ENCODE data around the gene SAMD8. TPM values are rescaled to one million over a fixed set of nuclear protein-coding genes. Genes with fewer than 3 reads are reported as not detected.
"Not testable (repeated sequence)": the region's sequence is repeated elsewhere in the genome, so short reads cannot be mapped to it uniquely, and the experiment has no call there.

SAMD8 gene
- total RNA-seq, 1 experiment from 2014 or later, result 8.0 TPM

DNA sequence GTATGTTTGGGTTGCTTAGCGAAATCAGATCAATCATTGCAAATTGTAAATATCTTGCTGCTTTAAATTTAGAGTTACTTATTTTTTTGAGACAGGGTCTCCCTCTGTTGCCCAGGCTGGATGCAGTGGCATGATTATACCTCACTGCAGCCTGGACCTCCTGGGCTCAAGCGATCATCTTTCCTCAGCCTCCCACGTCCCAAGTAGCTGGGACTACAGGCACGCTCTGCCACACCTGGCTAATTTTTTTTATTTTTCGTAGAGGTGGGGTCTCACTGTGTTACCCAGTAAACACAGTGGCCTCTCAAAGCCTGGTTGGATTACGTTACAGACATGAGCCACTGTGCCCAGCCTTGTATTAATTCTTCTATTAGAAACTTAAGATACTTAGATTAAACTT is 100.9 kb downstream of the SAMD8 start:
- no peak for DNase-seq (ENCODE audit: low spot score)

DNA sequence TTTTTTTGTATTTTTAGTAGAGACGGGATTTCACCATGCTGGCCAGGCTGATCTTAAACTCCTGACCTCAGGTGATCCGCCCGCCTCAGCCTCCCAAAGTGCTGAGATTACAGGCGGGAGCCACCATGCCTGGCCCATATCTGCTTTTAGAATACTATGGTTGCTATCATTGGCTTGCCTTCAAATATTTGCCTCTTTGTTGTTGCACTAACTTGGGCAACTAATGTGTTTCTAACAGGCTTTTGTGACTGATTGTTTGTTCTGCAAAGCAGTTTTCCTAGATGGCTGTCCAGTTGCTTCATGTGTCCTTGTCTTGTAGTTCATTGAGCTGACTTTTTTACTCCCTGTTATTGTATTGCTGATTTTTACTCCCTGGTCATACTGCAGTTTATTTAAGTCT is 108.8 kb downstream of the SAMD8 start:
- DNase-seq (ENCODE audit: low spot score), result no peak

DNA sequence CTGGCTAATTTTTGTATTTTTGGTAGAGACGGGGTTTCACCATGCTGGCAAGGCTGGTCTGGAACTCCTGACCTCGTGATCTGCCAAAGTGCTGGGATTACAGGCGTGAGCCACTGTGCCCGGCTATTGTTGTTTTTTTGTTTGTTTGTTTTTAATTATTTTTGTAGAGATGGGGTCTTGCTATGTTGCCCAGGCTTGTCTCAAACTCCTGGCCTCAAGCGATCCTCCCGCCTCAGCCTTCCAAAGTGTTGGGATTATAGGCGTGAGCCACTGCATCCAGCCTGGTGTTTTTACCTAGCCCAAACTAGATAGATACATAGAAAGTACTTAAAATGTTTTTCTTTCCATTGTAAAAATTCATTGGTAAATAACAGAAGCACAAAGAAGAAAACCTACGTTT is 110.0 kb downstream of the SAMD8 start:
- DNase-seq (ENCODE audit: low spot score), result not testable (repeated sequence)

DNA sequence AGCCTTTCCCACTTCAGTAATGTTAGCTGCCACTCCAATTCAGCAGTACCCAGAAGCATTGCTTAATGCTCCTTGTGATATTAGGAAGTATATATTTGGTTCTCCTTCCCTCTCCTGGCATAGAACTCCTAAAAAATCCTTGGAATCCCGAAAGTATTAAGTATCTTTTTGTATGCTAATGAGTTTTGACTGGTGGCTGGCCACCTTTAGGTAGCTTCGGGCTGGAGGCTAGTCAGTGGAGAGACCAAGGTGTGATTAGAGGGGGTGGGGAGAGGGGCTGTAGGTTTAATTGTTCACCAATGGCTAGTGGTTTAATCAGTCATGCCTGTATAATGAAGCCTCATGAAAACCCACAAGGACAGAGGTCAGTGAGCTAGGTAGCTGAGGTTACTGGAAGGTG is 112.1 kb downstream of the SAMD8 start:
- DNase-seq (ENCODE audit: low spot score), result no peak

DNA sequence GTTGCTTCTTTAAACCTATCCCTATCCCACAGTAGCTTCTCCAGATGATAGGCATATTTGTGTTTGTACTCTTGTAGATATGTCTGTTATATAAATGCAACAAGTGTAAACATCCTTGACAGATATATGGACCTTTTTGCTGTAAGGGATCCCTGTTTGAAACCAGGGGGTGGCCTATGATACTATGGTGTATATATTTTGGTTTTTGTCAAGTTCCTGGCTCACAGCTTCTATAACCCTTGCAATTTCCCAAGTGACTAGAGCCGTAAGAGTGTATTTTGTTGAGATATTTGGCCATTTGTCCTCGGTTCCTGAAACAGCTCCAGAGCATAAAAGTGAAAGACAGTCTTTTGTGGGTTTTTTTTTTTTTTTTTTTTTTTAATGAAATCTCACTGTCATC is 114.6 kb downstream of the SAMD8 start:
- no peak for DNase-seq (ENCODE audit: low spot score)

DNA sequence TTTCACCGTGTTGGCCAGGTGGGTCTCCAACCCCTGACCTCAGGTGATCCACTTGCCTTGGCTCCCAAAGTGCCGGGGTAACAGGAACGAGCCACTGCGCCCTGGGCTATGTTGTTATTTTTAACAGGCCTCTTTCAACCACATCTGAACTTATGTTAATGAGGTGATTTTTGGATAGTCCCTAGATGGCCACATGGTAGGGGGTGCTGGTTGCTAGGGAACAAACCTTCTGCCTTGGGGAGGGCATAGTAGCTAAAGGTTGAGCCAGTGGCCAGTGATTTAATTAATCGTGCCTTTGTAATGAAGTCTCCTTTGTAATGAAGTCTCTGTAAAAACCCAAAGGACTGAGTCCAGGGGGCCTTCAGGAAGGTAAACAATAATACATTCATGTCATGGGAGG is 115.2 kb downstream of the SAMD8 start:
- no peak for DNase-seq (ENCODE audit: low spot score)

DNA sequence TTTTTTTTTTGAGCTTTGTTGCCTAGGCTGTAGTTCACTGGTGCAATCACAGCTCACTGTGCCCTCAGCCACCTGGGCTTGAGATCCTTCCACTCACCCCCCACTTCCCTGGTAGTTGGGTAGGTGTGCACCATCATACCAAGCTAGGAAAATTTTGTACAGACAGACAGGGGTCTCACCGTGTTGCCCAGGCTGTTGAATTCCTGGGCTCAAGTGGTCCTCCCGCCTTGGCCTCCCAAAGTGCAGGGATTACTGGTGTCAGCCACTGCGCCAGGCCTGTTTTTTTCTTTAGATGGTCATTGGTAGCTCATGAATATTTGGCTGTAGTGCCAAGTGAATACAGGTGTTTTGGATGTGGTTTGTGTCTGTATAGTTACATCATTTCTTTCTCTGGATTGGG is 116.8 kb downstream of the SAMD8 start:
- DNase-seq (ENCODE audit: low spot score), result no peak

DNA sequence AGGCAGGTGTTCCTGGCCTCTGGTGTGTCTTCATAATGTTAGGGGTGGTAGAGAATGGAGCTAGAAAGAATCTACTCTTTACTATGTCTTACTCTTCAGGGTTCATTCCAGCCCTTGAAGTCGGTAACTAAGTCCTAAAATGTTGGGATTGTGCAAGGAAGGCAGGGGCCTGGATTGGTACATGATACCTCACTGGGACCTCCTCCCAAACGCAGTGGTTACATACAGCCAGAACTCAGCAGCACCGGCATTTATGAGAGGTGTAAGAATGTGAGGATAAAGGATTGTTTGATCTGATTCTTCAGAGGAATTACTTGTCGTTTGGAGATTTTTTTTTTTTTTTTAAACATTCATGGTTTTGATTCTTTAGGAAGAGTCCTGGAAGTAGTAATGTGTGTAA is 117.4 kb downstream of the SAMD8 start:
- no peak for DNase-seq (ENCODE audit: low spot score)

DNA sequence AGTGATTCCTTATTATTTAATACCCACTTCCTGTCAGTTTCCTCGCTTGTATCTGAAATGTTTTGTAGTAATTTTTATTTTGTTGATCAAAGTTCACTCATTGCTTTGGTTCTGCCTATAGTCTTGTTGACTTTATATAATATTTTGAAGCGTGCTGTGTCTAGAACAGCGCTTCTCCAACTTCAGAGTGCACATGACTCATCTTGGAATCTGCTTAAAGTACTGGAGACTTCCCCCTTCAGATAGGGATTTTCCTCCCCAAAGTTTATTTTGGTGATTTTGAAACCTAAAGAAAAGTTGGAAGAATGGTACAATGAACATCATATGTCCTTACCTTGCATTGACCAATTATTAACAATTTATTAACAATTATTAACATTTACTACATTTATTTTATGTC is 118.5 kb downstream of the SAMD8 start:
- no peak for DNase-seq (ENCODE audit: low spot score)

DNA sequence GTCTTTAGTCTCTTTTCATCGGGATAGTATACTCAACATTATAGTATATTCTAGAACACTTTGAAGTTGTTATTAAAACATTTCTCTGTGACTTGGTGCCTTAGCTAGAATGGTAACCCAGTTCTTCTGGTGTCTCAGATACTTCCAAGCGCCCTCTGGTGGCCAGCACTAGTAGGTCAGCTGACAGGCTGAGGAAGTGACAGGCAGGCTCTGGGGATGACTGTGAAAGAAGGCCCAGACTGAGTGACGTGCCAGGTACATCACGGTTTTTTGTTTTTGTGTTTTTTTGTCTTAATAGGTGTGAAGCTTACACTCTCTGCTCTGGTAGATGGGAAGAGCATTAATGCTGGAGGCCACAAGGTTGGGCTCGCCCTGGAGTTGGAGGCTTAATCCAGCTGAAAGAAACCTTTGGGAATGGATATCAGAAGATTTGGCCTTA is 119.2 kb downstream of the SAMD8 start:
- peak; percentile 94 for DNase-seq (ENCODE audit: low spot score)

Other genes starting within 250 kb of the SAMD8 start
- gene VDAC2, start 99.1 kb downstream of the SAMD8 start, total RNA-seq (2014; rRNA removed; shearing (Covaris generic)), result 66.0 and 83.2 TPM in 2 replicates
- 114 and 124 TPM in 2 replicates for gene COMTD1, start 124.3 kb downstream of the SAMD8 start, total RNA-seq (2014; rRNA removed; shearing (Covaris generic))